MM.1S (cell line): Measurements from ENCODE around the gene ZBTB7A.

Experiments used
- DNase-seq: peaks from one replicate; pipeline ENCODE4 v3.0.0-alpha.2; 2015
- H2AFZ ChIP-seq: fragments of 300-600 bp; sonication (generic); 2 replicates; pipeline ENCODE4 v1.6.0; 2016; ENCODE audit warnings: antibody characterized with exemption, low read length
- H3F3A ChIP-seq: fragments of 300-600 bp; sonication (generic); 2 replicates; pipeline ENCODE4 v1.6.1; 2016; ENCODE audit warnings: mild to moderate bottlenecking, antibody characterized with exemption, low read length, moderate library complexity, mixed read lengths; ENCODE audit not compliant: insufficient read depth
- H3K27ac ChIP-seq: fragments of 300-600 bp; sonication (generic); 2 replicates; pipeline ENCODE4 v1.5.1; 2016; ENCODE audit warnings: mild to moderate bottlenecking, low read length
- H3K27me3 ChIP-seq: fragments of 300-600 bp; sonication (generic); replicated peaks from 2 replicates; pipeline ENCODE4 v1.6.0; 2016; ENCODE audit warnings: low read length; ENCODE audit not compliant: insufficient read depth
- H3K36me3 ChIP-seq: fragments of 300-600 bp; sonication (generic); replicated peaks from 2 replicates; pipeline ENCODE4 v1.6.1; 2016; ENCODE audit warnings: mild to moderate bottlenecking, low read length, mixed read lengths; ENCODE audit not compliant: insufficient read depth
- H3K4me1 ChIP-seq: fragments of 300-600 bp; sonication (generic); 2 replicates; pipeline ENCODE4 v1.6.1; 2016; ENCODE audit warnings: low read length, mixed read lengths
- H3K4me2 ChIP-seq: fragments of 300-600 bp; sonication (generic); 2 replicates; pipeline ENCODE4 v1.6.0; 2016; ENCODE audit warnings: low read depth, low read length
- H3K4me3 ChIP-seq: fragments of 300-600 bp; sonication (generic); 2 replicates; pipeline ENCODE4 v1.5.1; 2016; ENCODE audit warnings: low read length, mixed read lengths
- H3K79me2 ChIP-seq: fragments of 300-600 bp; sonication (generic); 2 replicates; pipeline ENCODE4 v1.6.1; 2016; ENCODE audit warnings: mixed run types, low read length, mixed read lengths
- H3K9ac ChIP-seq: fragments of 300-600 bp; sonication (generic); 2 replicates; pipeline ENCODE4 v1.6.1; 2016; ENCODE audit warnings: low read length, mixed read lengths
- H3K9me2 ChIP-seq: fragments of 300-600 bp; sonication (generic); replicated peaks from 2 replicates; pipeline ENCODE4 v1.6.1; 2016; ENCODE audit warnings: mild to moderate bottlenecking, low read length, mixed read lengths; ENCODE audit not compliant: insufficient read depth
- H3K9me3 ChIP-seq: fragments of 300-600 bp; sonication (generic); replicated peaks from 2 replicates; pipeline ENCODE4 v1.6.1; 2016; ENCODE audit warnings: mild to moderate bottlenecking, low read length, mixed read lengths; ENCODE audit not compliant: insufficient read depth
- H4K20me1 ChIP-seq: fragments of 300-600 bp; sonication (generic); 2 replicates; pipeline ENCODE4 v1.6.1; 2016; ENCODE audit warnings: mild to moderate bottlenecking, low read length, moderate library complexity, mixed read lengths; ENCODE audit not compliant: insufficient read depth
- CTCF ChIP-seq: fragments of 300-600 bp; sonication (generic); IDR thresholded peaks from 2 replicates; pipeline ENCODE4 v1.5.1; 2016; ENCODE audit warnings: antibody characterized with exemption, low read length, mixed read lengths
- EZH2 ChIP-seq: fragments of 300-600 bp; sonication (generic); optimal IDR thresholded peaks from 2 replicates; pipeline ENCODE3; 2017; ENCODE audit warnings: low read depth, mild to moderate bottlenecking, antibody characterized with exemption, low read length, mixed read lengths
- EZH2phosphoT487 ChIP-seq: fragments of 300-600 bp; sonication (generic); IDR thresholded peaks from 2 replicates; pipeline ENCODE4 v1.6.1; 2018; ENCODE audit warnings: antibody characterized with exemption, low read length

Gene ZBTB7A

GRCh38 chr19:4030981-4031380 lies 35.7 kb downstream of the ZBTB7A start:
- H3K36me3 ChIP-seq = no peaks in the 10 kb centered on the region; the same call in 1 of the 2 replicates
- H3K79me2 ChIP-seq = no peaks in the 10 kb centered on the region
- TF ChIP-seq EZH2phosphoT487 (no peak), CTCF (no peak), EZH2 (no peak)
- no peak overlapping the region for H3K4me2 ChIP-seq
- no peaks in the 10 kb centered on the region for H3K4me1 ChIP-seq
- H3K4me3 ChIP-seq = no peak overlapping the region
- no peaks in the 10 kb centered on the region for H3K9me3 ChIP-seq
- H3K27me3 ChIP-seq = no peaks in the 10 kb centered on the region
- H3K9me2 ChIP-seq = no peaks in the 10 kb centered on the region
- no peak overlapping the region for H3K9ac ChIP-seq
- H3K27ac ChIP-seq = no peak overlapping the region
- DNase-seq = no peak
- H4K20me1 ChIP-seq = no peaks in the 10 kb centered on the region
- no peaks in the 10 kb centered on the region for H3F3A ChIP-seq
- no peak overlapping the region for H2AFZ ChIP-seq

- Histone ChIP-seq H3K27ac (no peak overlapping the region), H4K20me1 (no peaks in the 10 kb centered on the region), H3K9me2 (no peaks in the 10 kb centered on the region), H3K4me3 (no peak overlapping the region), H3K4me2 (no peak overlapping the region), H3K4me1 (no peaks in the 10 kb centered on the region), H3K9me3 (no peaks in the 10 kb centered on the region), H2AFZ (no peak overlapping the region), H3K9ac (no peak overlapping the region), H3K27me3 (no peaks in the 10 kb centered on the region), H3K79me2 (no peaks in the 10 kb centered on the region), H3K36me3 (no peaks in the 10 kb centered on the region; the same call in none of the 2 replicates), H3F3A (no peaks in the 10 kb centered on the region)
- DNase-seq = no peak
- TF ChIP-seq CTCF (no peak), EZH2phosphoT487 (no peak), EZH2 (no peak)
Measured at GRCh38 chr19:4030552-4030951, 36.1 kb downstream of the ZBTB7A start.

GRCh38 chr19:4029247-4029614 lies 37.5 kb downstream of the ZBTB7A start:
- DNase-seq = no peak
- H3K27me3 ChIP-seq = no peaks in the 10 kb centered on the region
- H3K9me2 ChIP-seq = no peaks in the 10 kb centered on the region
- no peaks in the 10 kb centered on the region for H3K9me3 ChIP-seq
- H3F3A ChIP-seq = no peaks in the 10 kb centered on the region
- H3K27ac ChIP-seq = no peak overlapping the region
- H3K36me3 ChIP-seq = no peaks in the 10 kb centered on the region; the same call in none of the 2 replicates
- H3K4me3 ChIP-seq = no peak overlapping the region
- no peaks in the 10 kb centered on the region for H3K4me1 ChIP-seq
- H3K4me2 ChIP-seq = no peak overlapping the region
- H4K20me1 ChIP-seq = no peaks in the 10 kb centered on the region
- no peaks in the 10 kb centered on the region for H3K79me2 ChIP-seq
- TF ChIP-seq EZH2 (no peak), EZH2phosphoT487 (no peak), CTCF (no peak)
- H3K9ac ChIP-seq = no peak overlapping the region
- H2AFZ ChIP-seq = no peak overlapping the region
